Astrocyte of the spinal cord (primary cell): ENCODE results near the gene LINC00305.

ENCODE experiments used
- DNase-seq: peaks from one replicate; pipeline ENCODE4 v3.0.0; 2011; ENCODE audit warnings: low read depth, low spot score
- H3K4me3 ChIP-seq: 2 replicates; pipeline ENCODE4 v1.5.1; 2011; ENCODE audit warnings: low read depth, mild to moderate bottlenecking, low read length, moderate library complexity
- CTCF ChIP-seq: IDR thresholded peaks from 2 replicates; pipeline ENCODE4 v1.5.1; 2012; ENCODE audit warnings: low read depth, mild to moderate bottlenecking, low read length, inconsistent platforms
- in situ Hi-C: cut with HindIII; loops from 2 replicates; pipeline ENCODE4 v1.10.0; 2017; ENCODE audit warnings: low sequenced_read_pairs

The LINC00305 gene

GRCh38 chr18:64119916-64120315 is 29.0 kb downstream of the LINC00305 start:
- in situ Hi-C loops = no loop called here
- DNase-seq = peak; percentile 30
- TF ChIP-seq CTCF = peak; percentile 6
- no peak overlapping the region for H3K4me3 ChIP-seq

GRCh38 chr18:64118406-64118805 is 30.5 kb downstream of the LINC00305 start:
- TF ChIP-seq CTCF = no peak
- in situ Hi-C loops = no loop called here
- H3K4me3 ChIP-seq = no peak overlapping the region
- no peak for DNase-seq

- no peak overlapping the region for H3K4me3 ChIP-seq
- in situ Hi-C loops = no loop called here
- no peak for TF ChIP-seq CTCF
- DNase-seq = no peak
Measured at GRCh38 chr18:64116571-64117175, 32.2 kb downstream of the LINC00305 start.

GRCh38 chr18:64115881-64116280 is 33.0 kb downstream of the LINC00305 start:
- in situ Hi-C loops = no loop called here
- TF ChIP-seq CTCF = no peak
- no peak for DNase-seq
- no peak overlapping the region for H3K4me3 ChIP-seq

GRCh38 chr18:64111950-64112349 is 36.9 kb downstream of the LINC00305 start:
- no peak for TF ChIP-seq CTCF
- in situ Hi-C loops = no loop called here
- DNase-seq = no peak
- no peak overlapping the region for H3K4me3 ChIP-seq

GRCh38 chr18:64110692-64111480 is 38.0 kb downstream of the LINC00305 start:
- no peak for TF ChIP-seq CTCF
- no peak overlapping the region for H3K4me3 ChIP-seq
- in situ Hi-C loops = no loop called here
- DNase-seq = no peak
